NCI-H2171 (cell line): ENCODE measurements around the gene OLFML1.

Source experiments
- DNase-seq: peaks from one replicate; lab custom pipeline; 2025; lab: John Stamatoyannopoulos, UW

The OLFML1 gene

GRCh38 chr11:7485186-7486097 lies at the start of gene OLFML1:
Gene OLFML1 (plus strand): TSS chr11:7485506. CDS start chr11:7485876, 370 bp downstream.
- DNase-seq = no peak

DNA sequence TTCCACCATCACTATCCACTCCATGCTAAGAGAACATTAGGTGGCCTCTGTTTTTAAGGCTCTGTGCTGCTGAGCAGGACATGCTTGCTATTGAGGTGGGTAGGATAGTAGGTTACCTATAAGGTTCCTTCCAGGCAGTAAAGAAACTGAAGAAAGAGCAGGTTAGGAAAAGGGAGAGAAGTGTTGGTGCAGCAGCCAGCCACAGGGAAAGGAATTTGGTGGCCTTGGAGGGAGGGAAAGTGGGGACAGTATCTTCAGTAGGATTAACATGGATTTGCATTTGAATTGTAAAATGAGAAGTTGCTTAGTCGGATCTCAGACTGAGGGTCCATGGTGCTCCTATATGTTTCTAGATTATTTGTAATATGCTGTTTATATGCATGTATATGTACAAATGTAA lies 49.2 kb upstream of the OLFML1 start:
- DNase-seq = no peak

- DNase-seq = no peak
These were observed 48.6 kb upstream of the OLFML1 start for GRCh38 chr11:7436657-7437056.

- no peak for DNase-seq
These were observed 47.6 kb upstream of the OLFML1 start for GRCh38 chr11:7437696-7438095.

GRCh38 chr11:7439746-7440320 lies 45.5 kb upstream of the OLFML1 start:
- no peak for DNase-seq

DNA sequence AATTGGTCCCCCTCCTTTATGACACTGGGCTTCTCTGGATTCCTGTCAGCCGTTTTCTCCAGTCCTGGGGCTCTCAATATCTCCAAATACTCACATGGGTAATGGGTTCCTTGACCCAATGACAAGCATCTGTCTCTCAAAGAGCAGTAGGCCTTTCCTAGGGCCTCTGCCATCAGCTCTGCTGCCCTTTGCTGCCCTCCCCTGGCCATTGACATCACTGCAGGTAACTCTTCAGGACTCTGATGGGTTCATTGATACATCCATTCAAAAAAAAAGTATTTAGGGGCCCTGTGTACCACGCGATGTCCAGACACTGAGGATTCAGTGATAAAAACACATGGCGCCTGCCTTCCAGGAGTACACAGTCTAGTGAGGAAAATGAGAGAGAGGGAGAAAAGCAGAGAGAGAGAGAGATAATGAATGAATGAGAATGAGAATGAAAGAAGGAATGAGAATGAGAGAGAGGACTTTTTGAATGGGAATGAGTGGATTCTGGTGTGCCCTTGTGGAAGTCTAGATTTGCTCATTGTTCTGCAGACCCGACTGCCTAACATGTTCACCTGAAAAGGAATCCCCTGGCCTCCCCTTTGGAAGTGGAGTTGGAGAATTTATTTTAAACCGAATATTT lies 42.6 kb upstream of the OLFML1 start:
- no peak for DNase-seq

- no peak for DNase-seq
These were observed 41.0 kb upstream of the OLFML1 start for GRCh38 chr11:7444091-7444981.

DNA sequence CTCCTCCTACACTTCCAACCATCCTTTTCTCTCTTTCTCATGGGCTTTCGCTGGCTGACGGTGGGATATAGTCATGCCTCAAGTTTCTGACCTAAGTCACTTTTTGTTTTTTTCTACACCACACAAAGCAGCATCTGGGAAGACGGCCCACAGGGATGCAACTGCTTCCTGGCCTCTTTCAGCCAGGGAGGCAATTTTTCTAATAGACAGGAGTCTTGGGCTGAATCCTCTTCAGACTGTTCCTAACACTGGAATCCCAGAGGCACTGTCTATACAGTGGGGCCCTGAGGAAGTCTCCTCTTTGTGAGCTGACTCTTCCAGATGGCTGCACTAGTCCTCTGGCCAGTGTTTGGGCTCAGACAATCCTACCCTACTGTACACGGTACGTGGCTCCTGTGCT lies 39.7 kb upstream of the OLFML1 start:
- no peak for DNase-seq

- no peak for DNase-seq
These were observed 37.1 kb upstream of the OLFML1 start for GRCh38 chr11:7448201-7448600.

- no peak for DNase-seq
These were observed 36.0 kb upstream of the OLFML1 start for GRCh38 chr11:7449211-7449840.

DNA sequence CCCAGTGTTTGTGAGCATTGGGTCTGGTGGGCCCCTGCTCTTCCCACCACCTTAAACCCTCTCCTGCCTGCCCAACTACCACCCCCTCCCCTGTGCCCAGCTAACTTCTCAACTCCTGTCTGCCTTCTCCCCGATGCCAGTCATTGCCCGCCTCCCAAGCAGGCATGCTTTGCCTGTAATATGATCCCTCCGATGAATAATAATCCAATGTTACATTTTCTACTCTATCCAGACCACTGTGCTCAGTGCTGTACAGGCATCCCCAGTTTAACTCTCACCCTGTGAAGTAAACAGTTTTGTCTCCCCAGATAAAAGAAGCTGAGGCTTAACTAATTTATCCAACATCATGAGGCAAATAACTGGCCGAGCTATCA lies 35.5 kb upstream of the OLFML1 start:
- no peak for DNase-seq

DNA sequence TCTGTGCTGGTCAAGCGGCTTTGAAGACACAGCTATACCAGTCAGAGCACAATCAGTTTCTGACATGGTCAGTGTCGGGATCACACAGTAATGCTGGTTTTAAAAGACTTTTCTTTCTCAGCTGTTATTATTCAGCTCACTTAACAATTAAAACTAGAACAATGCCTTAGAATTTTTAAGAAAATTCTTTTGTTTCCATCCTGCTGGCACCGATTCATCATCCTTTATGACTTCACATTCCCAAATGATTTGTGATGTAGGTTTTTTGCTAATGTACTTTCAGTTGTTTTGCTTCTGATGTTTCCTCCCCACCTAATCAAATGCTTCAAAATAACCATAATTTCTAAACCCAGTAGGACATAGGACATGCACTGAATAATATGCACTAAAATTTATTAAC lies 34.5 kb upstream of the OLFML1 start:
- DNase-seq = no peak

GRCh38 chr11:7451520-7451919 lies 33.8 kb upstream of the OLFML1 start:
- DNase-seq = no peak

DNA sequence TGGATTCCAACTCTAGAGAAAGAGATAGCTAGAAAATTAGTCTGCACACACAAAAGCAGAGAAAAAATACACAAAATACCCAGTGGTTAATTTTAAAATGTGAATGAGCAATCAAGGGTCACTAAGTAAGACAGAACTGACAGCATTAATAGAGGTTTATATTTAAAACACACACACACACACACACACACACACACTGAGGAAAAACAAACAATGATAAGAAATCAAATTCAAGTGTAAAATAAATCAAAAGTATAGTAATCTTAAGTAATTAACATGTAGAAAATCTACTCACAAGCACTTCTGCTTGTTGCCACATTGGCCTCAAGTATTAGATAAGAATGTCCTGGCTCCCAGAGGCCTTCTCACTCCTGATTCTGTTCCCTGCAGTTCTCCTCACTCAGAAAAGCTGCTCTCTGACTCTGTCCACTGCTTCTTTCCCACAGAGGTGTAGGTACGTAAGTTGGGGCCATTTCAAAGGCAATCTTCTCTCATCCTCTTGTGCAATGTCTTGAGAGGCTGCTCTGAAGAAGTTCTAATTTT lies 33.3 kb upstream of the OLFML1 start:
- DNase-seq = no peak

DNA sequence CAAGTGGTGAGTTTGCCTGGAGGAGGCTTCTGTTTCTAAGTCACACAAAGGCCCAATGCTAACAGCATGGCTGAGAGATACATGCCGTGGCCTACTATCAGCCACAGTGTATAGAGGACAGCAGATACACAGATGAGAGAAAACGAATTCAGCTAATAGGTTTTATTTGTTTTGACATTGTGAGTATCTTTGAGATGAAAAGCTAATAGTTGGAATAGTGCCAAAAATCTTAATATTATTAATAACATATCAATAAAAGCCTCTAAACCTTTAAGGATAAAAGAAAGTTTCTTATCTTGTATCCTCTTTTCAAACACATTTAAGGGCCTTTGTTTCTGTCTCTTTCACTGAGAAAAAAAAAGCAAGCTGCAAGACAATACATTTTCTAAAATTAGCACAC lies 30.5 kb upstream of the OLFML1 start:
- no peak for DNase-seq

DNA sequence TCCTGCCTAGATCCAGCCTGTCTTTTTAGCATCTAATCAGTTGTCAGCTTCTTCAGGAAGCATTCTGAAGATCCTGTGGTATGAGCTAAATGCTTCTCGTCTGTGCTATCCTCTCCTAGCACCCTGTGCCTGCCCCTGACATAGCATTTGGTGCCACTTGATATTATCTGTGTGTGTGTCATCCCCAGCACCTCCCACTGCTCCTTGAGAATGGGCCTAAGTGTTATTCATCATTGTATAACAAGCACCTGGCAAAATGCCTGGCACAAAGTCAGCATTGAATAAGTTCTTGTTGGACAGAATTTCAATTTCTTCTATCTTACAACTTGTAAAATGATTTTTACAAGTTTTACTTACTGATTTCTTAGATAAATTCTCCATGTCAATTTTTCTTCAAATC lies 28.1 kb upstream of the OLFML1 start:
- DNase-seq = no peak

DNA sequence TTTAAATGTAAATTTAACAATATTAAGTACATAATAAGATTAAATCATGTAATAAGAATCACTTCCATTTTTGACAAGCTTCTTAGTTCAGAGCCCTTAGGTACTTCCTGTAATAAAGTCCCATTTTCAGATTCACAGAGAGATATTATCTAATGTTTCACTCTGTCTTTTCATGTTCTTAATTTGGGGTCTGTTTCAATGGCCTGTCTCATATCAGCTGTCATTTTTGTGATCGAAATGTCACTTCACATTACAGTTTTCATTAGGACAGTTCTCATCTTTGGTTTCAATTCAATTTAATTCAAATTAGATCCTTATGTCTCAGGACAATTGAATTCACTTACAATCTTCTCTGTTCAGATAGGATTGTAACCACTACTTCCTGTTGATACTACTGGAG lies 22.6 kb upstream of the OLFML1 start:
- DNase-seq = no peak

- no peak for DNase-seq
These were observed 17.7 kb upstream of the OLFML1 start for GRCh38 chr11:7467652-7468051.

DNA sequence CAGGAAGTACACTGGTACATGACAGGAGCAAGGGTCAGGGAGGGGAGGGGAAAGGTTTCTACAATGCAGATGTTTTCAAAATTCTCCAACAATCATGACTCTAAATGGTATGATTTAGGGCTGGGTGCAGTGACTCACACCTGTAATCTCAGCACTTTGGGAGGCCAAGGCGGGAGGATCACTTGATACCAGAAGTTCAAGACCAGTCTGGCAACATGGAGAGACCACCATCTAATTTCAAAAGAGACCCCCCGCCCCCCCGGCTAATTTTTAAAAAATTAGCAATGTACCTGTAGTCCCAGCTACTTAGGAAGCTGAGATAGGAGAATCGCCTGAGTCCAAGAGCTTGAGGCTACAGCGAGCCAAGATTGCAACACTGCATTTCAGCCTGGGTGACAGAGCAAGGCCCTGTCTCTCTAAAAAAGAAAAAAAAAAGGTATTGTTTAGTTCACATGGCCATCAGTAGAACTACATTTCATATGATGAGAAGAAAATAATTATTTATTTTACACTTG lies 15.9 kb upstream of the OLFML1 start:
- no peak for DNase-seq

DNA sequence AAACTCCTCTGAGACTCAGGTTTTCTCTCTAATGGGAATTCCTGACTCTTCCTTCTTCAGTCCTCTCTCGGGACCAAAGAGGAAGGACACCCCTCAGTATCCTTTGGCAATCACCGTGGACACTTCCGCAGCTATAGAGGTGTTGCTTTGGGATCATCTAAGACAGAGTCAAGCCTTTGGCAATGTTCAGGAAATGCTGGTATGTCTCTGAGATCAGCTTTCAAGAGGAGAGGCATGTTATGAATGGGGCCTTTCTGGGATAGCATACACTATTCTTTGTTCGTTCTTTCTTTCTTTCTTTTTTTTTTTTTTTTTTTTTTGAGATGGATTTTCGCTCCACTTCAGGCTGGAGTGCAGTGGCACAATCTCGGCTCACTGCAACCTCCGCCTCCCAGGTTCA lies 14.2 kb upstream of the OLFML1 start:
- DNase-seq = no peak

DNA sequence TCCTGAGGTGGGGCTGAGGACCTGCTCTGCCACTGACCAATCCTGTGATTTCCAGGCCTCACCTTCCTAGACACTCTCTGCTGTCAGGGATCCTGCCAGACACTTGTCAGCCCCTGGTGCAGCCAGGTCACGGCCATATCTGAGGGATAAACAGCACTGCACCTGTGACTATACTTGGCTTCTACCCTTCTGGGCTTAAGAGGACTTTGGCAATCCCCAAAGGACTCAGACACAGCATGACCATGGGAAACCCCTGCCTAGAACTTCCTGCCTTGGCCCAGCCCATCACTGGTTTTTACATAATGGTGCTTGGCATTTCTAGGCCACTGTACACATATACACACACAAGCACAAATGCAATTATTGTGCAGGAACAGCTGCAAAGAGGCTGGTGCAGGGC lies 11.6 kb upstream of the OLFML1 start:
- no peak for DNase-seq
